ENCODE data around the gene HS3ST4.
"Not testable (repeated sequence)": the region's sequence is repeated elsewhere in the genome, so short reads cannot be mapped to it uniquely, and the experiment has no call there.

Gene HS3ST4

GRCh38 chr16:25966172-25967097 lies 274.7 kb downstream of the HS3ST4 start:
- DNase-seq (ENCODE audit: extremely low read depth in 1 of 2, low read depth in 1 of 2), result peak in 1 of 2 donors; percentile 15

- no peak for DNase-seq (ENCODE audit: extremely low read depth in 1 of 2, low read depth in 1 of 2)
Observed at GRCh38 chr16:25977121-25977520, 285.4 kb downstream of the HS3ST4 start.

GRCh38 chr16:25978218-25978617 lies 286.5 kb downstream of the HS3ST4 start:
- no peak for DNase-seq (ENCODE audit: extremely low read depth in 1 of 2, low read depth in 1 of 2)

- no peak for DNase-seq (ENCODE audit: extremely low read depth in 1 of 2, low read depth in 1 of 2)
Observed at GRCh38 chr16:25988084-25988483, 296.3 kb downstream of the HS3ST4 start.

GRCh38 chr16:25988882-25989281 lies 297.1 kb downstream of the HS3ST4 start:
- DNase-seq (ENCODE audit: extremely low read depth in 1 of 2, low read depth in 1 of 2), result no peak

- no peak for DNase-seq (ENCODE audit: extremely low read depth in 1 of 2, low read depth in 1 of 2)
Observed at GRCh38 chr16:25996052-25996451, 304.3 kb downstream of the HS3ST4 start.

GRCh38 chr16:26005336-26005735 lies 313.6 kb downstream of the HS3ST4 start:
- no peak for DNase-seq (ENCODE audit: extremely low read depth in 1 of 2, low read depth in 1 of 2)

GRCh38 chr16:26012376-26012775 lies 320.6 kb downstream of the HS3ST4 start:
- no peak for DNase-seq (ENCODE audit: extremely low read depth in 1 of 2, low read depth in 1 of 2)

GRCh38 chr16:26015776-26016175 lies 324.0 kb downstream of the HS3ST4 start:
- DNase-seq (ENCODE audit: extremely low read depth in 1 of 2, low read depth in 1 of 2), result no peak

- no peak for DNase-seq (ENCODE audit: extremely low read depth in 1 of 2, low read depth in 1 of 2)
Observed at GRCh38 chr16:26016989-26017388, 325.2 kb downstream of the HS3ST4 start.

GRCh38 chr16:26019381-26020242 lies 327.9 kb downstream of the HS3ST4 start:
- DNase-seq (ENCODE audit: extremely low read depth in 1 of 2, low read depth in 1 of 2), result no peak

GRCh38 chr16:26026709-26027450 lies 335.1 kb downstream of the HS3ST4 start:
- no peak for DNase-seq (ENCODE audit: extremely low read depth in 1 of 2, low read depth in 1 of 2)

GRCh38 chr16:26031286-26031685 lies 339.5 kb downstream of the HS3ST4 start:
- no peak for DNase-seq (ENCODE audit: extremely low read depth in 1 of 2, low read depth in 1 of 2)

- not testable (repeated sequence) for DNase-seq (ENCODE audit: extremely low read depth in 1 of 2, low read depth in 1 of 2)
Observed at GRCh38 chr16:26032661-26033060, 340.9 kb downstream of the HS3ST4 start.

GRCh38 chr16:26041952-26042668 lies 350.4 kb downstream of the HS3ST4 start:
- DNase-seq (ENCODE audit: extremely low read depth in 1 of 2, low read depth in 1 of 2), result no peak

- no peak for DNase-seq (ENCODE audit: extremely low read depth in 1 of 2, low read depth in 1 of 2)
Observed at GRCh38 chr16:26050472-26050871, 358.7 kb downstream of the HS3ST4 start.

- DNase-seq (ENCODE audit: extremely low read depth in 1 of 2, low read depth in 1 of 2), result no peak
Observed at GRCh38 chr16:26051063-26051462, 359.3 kb downstream of the HS3ST4 start.

GRCh38 chr16:26053889-26054288 lies 362.1 kb downstream of the HS3ST4 start:
- no peak for DNase-seq (ENCODE audit: extremely low read depth in 1 of 2, low read depth in 1 of 2)

- no peak for DNase-seq (ENCODE audit: extremely low read depth in 1 of 2, low read depth in 1 of 2)
Observed at GRCh38 chr16:26058326-26058725, 366.6 kb downstream of the HS3ST4 start.
